ENCODE results near the gene TIGD1.
A peak's percentile ranks its signal among the peaks of the same experiment; 100 is the strongest.

GRCh38 chr2:232550354-232551249 is at the start of gene TIGD1, which contains the start of gene EIF4E2:
- TF ChIP-seq POLR2AphosphoS5 (IDR thresholded peaks at IDR 0.05; ENCODE audit: borderline replicate concordance, low read depth, low read length) (peak; percentile 97), EZH2 (IDR thresholded peaks at IDR 0.05) (no peak), FOXP2 (optimal IDR thresholded peaks at IDR 0.05; ENCODE audit: control extremely low read depth, extremely low read length, insufficient read depth) (no peak)
